Endothelial cell of umbilical vein (primary cell): ENCODE measurements around the gene USP49.

ENCODE experiments used
- EZH2 ChIP-seq: IDR thresholded peaks from 2 replicates; pipeline ENCODE4 v1.6.1; 2012; ENCODE audit warnings: borderline replicate concordance, low read depth, mild to moderate bottlenecking, moderate library complexity, low read length, inconsistent platforms; ENCODE audit not compliant: severe bottlenecking
- FOS ChIP-seq: IDR thresholded peaks from 2 replicates; pipeline ENCODE4 v1.6.1; 2011; ENCODE audit warnings: mild to moderate bottlenecking, low read length, moderate library complexity, borderline replicate concordance; ENCODE audit not compliant: insufficient read depth
- GATA2 ChIP-seq: IDR thresholded peaks from 2 replicates; pipeline ENCODE4 v1.7.0; 2011; ENCODE audit warnings: low read depth, mild to moderate bottlenecking, moderate library complexity, mixed read lengths, low read length; ENCODE audit not compliant: insufficient read length, insufficient read depth
- JUN ChIP-seq: IDR thresholded peaks from 2 replicates; pipeline ENCODE4 v1.6.1; 2011; ENCODE audit warnings: borderline replicate concordance, low read depth; ENCODE audit not compliant: insufficient read length, insufficient read depth
- MAX ChIP-seq: IDR thresholded peaks from 2 replicates; pipeline ENCODE4 v1.6.1; 2011; ENCODE audit not compliant: insufficient read depth, insufficient read length
- MYC ChIP-seq: IDR thresholded peaks from one replicate; pipeline ENCODE4 v1.6.1; 2011; ENCODE audit warnings: mild to moderate bottlenecking, low read depth, low read length
- POLR2A ChIP-seq: IDR thresholded peaks from 2 replicates; pipeline ENCODE4 v1.6.1; 2012; ENCODE audit warnings: low read depth, mild to moderate bottlenecking, control low read depth, low read length
- POLR2AphosphoS5 ChIP-seq: IDR thresholded peaks from 2 replicates; pipeline ENCODE4 v1.6.1; 2012; ENCODE audit warnings: low read depth, mild to moderate bottlenecking, control low read depth, low read length, moderate library complexity; ENCODE audit not compliant: insufficient read depth
- TF ChIP-seq, protein P1 (sequence below), 2 donors: IDR thresholded peaks; 1 replicate in 1 of 2; 2 replicates in 1 of 2; pipeline ENCODE4 v1.5.1; 2011; ENCODE audit warnings: low read length in 2 of 2, mild to moderate bottlenecking in 2 of 2, moderate library complexity in 2 of 2, control low read depth in 1 of 2, inconsistent platforms in 1 of 2, low read depth in 1 of 2; ENCODE audit not compliant: insufficient read depth in 1 of 2; ENCODE audit errors: extremely low read depth in 1 of 2

GRCh38 chr6:41763470-41763869 lies 131.7 kb downstream of the USP49 start:
- TF ChIP-seq, protein P1, sequence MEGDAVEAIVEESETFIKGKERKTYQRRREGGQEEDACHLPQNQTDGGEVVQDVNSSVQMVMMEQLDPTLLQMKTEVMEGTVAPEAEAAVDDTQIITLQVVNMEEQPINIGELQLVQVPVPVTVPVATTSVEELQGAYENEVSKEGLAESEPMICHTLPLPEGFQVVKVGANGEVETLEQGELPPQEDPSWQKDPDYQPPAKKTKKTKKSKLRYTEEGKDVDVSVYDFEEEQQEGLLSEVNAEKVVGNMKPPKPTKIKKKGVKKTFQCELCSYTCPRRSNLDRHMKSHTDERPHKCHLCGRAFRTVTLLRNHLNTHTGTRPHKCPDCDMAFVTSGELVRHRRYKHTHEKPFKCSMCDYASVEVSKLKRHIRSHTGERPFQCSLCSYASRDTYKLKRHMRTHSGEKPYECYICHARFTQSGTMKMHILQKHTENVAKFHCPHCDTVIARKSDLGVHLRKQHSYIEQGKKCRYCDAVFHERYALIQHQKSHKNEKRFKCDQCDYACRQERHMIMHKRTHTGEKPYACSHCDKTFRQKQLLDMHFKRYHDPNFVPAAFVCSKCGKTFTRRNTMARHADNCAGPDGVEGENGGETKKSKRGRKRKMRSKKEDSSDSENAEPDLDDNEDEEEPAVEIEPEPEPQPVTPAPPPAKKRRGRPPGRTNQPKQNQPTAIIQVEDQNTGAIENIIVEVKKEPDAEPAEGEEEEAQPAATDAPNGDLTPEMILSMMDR (IDR thresholded peaks at IDR 0.05; ENCODE audit: extremely low read depth in 1 of 2, insufficient read depth in 1 of 2, low read depth in 1 of 2, low read length in 2 of 2) = no peak
- TF ChIP-seq POLR2A (no peak), EZH2 (no peak), JUN (peak; percentile 5), POLR2AphosphoS5 (no peak), MYC (no peak), FOS (no peak), MAX (peak; percentile 15), GATA2 (no peak)
